HuH-7 (cell line): ENCODE data around the gene FAM187B.
"Not testable (repeated sequence)": the region's sequence is repeated elsewhere in the genome, so short reads cannot be mapped to it uniquely, and the experiment has no call there.

Experiments used
- DNase-seq: peaks from one replicate; pipeline ENCODE4 v3.0.0; 2011; ENCODE audit warnings: low spot score

Gene FAM187B

GRCh38 chr19:35262101-35262761 is 33.7 kb upstream of the FAM187B start:
- no peak for DNase-seq

- no peak for DNase-seq
Observed at GRCh38 chr19:35261356-35262100, 33.0 kb upstream of the FAM187B start.

DNA sequence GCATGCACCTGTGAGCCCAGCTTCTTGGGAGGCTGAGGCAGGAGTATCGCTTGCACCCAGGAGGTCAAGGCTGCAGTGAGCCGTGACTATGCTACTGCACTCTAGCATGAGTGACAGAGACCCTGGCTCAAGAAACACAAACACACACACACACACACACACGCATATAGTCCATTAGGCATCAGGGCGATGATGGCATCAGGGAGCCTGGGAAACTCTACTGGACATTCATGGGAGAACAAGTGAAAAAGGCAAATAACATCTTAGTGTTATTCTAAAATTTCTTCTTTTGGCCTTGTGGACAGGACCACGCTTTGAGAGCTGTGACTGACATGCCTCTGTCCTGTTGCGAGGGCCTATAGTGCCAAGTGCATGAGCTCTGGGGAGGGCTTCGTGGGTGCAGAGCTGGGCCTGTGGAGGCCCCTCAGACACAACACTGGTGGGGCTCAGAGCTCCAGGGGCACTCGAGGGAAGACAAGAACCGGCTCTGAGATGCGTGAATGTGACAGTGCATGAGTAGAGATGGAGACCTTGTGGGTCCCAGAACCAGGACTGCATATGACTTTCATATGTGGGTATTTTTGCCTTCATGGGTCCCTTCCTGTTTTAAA is 32.3 kb upstream of the FAM187B start:
- DNase-seq, result no peak

DNA sequence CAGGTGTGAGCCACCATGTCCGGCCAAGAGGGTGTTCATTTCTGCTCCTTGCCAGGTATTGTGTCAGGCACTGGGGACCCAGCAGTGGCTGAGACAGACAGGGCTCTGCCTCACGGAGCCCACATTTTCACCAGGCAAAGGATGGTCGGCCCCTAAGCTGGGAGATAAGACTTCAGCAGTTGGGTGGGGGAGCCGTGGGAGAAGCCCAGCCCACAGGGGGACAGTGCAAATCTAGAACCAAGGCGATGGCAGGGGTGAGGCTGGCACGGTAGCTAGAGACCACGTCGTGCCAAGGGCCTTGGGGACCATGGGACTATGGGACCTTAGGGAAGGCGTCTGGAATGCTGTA is 28.5 kb upstream of the FAM187B start:
- no peak for DNase-seq

- no peak for DNase-seq
Observed at GRCh38 chr19:35256566-35256965, 28.0 kb upstream of the FAM187B start.

DNA sequence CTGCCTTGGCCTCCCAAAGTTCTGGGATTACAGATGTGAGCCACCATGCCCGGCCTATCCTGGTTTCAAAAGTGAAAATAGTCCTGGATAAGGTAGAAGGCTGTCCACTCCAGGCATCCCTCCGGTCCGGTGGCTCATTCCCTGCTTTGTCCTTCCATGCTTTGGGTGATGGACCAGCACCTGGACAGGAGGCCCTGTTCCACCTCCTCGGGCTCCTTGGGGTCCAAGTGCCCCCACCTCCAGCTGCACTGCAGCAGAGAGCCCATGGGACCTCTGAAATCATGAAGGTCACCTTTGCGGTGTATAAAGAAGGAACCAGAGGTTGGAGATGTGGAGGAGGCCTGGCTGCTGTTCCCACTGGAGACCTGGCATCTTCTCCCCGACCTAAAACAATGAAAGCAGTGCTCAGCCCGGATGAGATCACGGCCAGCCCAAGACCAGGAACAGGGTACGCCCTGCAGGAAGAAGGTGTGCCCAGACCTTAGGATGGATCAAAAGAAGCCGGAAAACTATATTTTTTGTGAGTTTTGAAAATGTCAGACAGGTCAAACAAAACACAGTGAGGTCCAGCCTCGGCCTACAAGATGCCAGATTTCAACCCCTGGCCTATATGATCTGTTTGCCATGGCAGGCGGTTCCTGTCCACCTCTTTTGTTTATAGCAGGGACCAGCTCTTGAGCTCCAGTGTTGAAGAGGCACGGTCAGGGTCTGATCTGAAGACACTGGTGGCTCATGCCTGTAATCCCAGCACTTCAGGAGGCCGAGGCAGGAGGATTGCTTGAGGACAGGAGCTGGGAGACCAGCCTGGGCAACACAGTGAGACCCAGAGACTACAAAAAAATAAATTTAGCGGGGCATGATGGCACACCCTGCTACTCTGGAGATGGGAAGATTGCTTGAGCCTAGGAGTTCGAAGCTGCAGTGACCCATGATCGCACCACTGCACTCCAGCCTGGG is 26.1 kb upstream of the FAM187B start:
- no peak for DNase-seq

DNA sequence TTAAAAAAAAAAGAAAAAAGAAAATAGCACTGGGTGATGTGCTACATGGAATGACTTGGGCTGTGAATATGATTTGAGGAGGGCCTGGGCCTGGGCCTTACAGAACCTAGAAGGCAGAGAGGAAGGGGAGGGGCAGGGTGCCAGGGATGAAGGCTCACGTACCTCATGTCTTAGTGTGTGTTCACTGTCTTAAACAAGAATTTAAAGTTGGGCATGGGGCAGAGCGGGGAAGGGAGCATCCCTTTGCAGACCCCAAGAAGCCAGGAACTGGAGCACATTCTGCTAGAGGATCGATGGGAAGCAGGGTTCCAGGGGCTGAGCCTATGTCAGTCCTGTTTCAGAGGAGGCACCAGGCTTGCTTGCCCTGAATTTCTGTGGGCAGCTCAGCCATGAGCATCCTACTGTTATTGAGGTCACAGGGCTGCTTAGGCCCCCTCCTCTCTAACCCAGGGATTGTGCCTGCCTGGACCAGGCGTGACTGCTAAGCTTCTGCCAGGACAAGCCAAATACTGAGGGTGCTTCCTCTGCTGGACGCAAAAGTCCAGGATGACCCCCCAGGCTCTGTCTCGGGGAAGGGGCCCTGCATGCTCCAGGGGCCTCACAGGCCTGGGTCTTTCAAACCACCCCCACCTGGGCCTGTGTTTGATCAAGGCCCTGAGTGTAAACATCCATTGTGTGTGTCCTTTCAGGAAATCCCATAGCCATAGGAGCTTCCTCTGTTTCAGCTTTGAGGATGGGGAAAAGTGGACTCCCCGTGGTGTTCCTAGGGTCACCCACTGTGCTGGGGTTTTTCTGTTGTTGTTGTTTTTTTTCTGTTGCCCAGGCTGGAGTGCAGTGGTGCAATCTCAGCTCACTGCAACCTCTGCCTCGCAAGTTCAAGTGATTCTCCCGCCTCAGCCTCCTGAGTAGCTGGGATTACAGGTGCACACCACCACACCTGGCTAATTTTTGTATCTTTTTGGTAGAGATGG is 25.1 kb upstream of the FAM187B start:
- DNase-seq, result no peak

- no peak for DNase-seq
Observed at GRCh38 chr19:35251456-35251855, 22.9 kb upstream of the FAM187B start.

DNA sequence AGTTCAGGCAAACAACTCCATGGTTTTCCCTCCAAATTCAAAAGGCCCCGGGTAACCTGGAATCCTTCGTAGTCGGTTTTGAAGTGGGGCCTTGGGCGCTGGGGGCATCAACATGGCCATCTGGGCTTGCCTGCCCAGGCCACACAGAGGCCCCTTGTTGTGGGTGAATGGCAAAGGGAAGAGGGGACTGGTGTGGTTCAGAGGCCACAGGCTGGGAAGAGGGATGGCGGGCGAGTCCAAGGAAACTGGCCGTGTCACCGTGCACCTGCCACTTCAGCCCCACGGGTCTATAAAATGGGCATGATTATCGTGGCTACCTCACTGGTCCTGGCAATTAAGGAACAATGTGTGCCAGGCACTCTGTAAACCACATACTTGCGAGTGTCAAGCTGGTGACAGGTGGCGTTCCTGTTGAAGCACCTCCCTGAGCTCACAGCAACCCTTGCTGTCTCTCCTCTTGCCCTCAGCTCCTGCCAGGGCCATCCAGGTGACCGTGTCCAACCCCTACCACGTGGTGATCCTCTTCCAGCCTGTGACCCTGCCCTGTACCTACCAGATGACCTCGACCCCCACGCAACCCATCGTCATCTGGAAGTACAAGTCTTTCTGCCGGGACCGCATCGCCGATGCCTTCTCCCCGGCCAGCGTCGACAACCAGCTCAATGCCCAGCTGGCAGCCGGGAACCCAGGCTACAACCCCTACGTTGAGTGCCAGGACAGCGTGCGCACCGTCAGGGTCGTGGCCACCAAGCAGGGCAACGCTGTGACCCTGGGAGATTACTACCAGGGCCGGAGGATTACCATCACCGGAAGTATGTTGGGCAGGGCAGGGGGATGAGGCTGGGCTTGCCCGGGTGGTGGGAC is 21.5 kb upstream of the FAM187B start:
- no peak for DNase-seq

DNA sequence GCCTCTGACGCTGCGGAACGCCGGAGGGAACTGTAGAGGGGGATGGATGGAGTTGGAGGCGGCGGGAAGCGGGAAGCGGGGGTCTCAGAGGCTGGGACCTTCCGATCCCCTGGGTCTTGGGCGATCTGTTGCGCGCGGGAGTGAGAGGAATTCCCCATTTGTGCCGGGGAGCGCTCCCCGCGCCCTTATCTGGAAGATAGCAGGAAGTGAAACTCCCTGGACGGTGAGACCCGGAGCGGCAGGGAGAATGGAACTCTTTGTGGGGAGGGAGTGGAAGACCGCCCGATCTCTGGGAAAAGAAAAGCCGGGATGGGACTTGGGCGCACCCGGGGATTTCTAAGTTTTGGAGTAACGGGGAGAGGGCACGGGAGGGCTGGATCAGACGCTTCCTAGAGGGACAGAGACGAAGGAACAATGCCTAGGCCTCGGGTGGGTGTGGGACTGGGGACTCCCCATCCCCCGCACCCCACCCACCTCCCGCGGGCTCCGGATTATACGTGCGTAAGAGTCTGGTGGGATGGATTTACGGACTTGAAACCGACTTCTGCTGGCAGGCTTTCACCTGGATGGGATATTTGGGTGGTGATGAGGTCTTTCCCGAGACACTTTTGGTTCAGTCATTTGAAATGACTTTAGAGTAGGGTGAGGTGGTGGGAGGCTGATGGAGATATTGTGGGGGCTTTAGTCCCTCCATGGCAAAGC is 20.8 kb upstream of the FAM187B start:
- DNase-seq, result peak; percentile 52

GRCh38 chr19:35248310-35249145 is 20.0 kb upstream of the FAM187B start, which contains the start of gene LSR:
Gene LSR, plus strand, starts transcription at chr19:35249002. Its CDS starts 21 bp downstream, at chr19:35249023.
- DNase-seq, result peak; percentile 96

DNA sequence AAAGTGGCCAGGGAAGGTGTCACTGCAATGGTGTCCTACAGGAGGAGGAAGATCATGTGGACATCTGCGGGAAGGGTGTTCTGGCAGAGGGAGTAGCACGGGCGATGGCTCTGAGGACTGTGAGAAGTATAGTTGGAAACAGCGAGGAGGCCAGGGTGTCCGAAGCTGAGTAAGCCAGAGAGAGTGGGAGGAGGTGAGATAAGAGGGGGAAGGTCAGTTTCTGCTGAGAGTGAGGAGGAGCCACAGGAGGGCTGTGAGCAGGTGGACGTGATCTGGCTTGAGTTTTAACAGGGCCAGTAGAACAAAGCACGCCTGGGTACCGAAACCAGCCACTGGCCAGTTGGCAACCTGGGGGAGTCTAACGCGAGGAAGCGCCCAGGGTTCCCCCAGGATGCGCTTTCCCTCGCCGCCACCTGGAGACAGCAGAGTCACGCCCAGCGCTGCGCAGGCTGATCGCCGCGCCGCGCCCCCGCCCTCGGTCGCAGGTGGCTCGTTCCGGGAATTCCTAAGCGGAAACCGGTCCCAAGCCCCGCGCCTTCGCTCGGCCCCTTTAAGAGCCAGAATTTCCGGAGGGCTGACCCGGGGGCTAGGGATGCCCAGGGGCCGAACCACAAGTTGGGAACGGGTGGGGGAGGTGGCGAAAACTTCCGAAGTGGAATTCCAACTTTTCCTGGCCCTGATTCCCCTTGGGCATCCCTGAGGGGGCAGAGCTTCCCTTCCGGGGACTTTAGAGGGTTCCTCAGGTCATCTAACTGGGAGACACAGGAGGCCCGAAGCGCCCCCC is 19.2 kb upstream of the FAM187B start:
- DNase-seq, result peak; percentile 84

DNA sequence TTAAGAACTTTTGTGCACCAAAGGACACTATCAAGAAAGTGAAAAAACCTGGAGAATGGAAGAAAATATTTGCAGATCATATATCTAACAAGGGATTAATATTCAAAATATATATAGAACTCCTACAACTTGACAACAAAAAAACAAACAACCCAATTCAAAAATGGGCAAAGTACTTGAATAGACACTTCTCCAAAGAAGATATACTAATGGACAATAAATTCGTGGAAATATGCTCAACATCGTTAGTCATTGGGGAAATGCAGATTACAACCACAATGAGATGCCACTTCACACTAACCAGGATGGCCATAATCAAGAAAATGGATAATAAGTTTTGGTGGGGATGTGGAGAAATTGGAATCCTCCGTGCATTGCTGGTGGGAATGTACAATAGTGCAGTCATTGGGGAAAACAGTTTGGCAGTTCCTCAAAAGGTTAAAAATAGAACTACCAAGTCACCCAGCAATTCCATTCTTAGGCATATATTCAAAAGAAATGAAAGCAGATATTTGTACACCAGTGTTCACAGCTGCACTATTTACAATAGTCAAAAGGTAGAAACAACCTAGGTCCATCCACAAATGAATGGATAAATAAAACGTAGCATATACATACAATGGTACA is 18.0 kb upstream of the FAM187B start:
- no peak for DNase-seq

DNA sequence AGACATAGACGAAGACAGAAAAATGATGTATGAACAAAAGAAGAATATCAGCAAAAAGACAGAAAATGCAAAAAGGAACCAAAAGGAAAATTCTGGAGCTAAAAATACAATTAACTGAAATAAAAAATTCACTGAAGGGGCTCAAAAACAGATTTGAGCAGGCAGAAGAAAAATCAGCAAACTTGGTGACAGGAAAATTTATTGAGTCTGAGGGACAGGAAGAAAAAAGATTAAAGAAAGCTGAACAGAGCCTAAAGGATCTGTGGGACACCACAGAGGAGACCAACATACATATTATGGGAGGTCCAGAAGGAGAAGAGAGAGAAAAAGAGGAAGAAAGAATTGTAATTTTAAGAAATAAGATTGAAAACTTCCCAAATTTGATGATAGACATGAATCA is 12.9 kb upstream of the FAM187B start:
- DNase-seq, result no peak

DNA sequence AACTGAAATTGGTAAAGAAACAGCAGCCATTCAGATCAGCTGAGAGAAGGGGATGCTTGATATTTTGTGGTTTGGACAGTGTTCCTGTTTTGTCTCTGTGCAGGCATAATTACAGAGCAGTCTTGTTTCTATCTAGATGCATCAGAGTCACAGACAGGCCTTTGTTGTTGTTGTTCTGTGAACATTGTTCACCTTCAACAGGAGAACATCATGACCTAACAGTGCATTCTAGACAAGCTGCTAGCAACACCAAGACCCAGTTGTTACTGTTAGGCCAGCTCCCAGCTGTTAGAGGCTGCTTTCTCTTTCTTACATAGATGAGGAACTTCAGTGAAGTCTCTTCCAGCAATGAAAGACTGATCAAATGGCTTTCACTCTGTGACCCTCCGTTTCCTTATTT is 11.8 kb upstream of the FAM187B start:
- no peak for DNase-seq

DNA sequence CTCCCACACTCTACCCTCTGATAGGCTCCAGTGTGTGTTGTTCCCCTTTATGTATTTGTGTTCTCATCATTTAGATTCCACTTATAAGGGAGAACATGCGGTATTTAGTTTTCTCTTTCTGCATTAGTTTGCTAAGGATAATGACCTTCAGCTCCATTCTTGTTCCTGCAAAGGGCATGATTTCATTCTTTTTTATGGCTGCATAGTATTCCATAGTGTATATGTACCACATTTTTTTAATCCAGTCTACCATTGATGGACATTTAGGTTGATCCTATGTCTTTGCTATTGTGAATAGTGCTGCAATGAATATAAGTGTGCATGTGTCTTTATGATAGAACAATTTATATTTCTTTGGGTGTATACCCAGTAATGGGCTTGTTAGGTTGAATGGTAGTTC is 11.1 kb upstream of the FAM187B start:
- DNase-seq, result not testable (repeated sequence)
